LNCAP (cell line): ENCODE measurements around the gene EBF4.

Source experiments
- CTCF ChIP-seq: fragments of 450-650 bp; IDR thresholded peaks from 2 replicates; pipeline ENCODE4 v1.5.1; 2017; ENCODE audit warnings: mild to moderate bottlenecking

EBF4 gene

DNA sequence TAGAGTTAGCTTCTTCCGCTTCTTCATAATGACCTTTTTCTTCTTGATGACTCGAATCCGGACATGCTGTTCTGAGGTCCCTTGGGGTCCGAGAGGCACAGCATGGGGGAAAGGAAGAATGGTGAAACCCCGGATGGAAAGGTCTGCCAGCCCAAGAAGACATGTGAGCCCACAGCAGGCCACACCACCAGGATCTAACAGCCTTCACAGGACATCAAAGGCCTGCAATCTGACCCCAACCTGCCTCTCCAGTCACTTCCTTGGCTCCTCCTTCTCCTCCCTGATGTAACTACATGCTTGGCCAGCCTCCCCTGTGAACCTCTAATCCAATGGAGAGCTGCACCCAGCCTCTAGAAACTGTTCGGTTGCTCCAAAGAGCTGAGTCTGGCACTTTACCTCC lies 106.2 kb downstream of the EBF4 start:
- TF ChIP-seq CTCF, result no peak

- no peak for TF ChIP-seq CTCF
These were observed 106.7 kb downstream of the EBF4 start for GRCh38 chr20:2799271-2799670.

DNA sequence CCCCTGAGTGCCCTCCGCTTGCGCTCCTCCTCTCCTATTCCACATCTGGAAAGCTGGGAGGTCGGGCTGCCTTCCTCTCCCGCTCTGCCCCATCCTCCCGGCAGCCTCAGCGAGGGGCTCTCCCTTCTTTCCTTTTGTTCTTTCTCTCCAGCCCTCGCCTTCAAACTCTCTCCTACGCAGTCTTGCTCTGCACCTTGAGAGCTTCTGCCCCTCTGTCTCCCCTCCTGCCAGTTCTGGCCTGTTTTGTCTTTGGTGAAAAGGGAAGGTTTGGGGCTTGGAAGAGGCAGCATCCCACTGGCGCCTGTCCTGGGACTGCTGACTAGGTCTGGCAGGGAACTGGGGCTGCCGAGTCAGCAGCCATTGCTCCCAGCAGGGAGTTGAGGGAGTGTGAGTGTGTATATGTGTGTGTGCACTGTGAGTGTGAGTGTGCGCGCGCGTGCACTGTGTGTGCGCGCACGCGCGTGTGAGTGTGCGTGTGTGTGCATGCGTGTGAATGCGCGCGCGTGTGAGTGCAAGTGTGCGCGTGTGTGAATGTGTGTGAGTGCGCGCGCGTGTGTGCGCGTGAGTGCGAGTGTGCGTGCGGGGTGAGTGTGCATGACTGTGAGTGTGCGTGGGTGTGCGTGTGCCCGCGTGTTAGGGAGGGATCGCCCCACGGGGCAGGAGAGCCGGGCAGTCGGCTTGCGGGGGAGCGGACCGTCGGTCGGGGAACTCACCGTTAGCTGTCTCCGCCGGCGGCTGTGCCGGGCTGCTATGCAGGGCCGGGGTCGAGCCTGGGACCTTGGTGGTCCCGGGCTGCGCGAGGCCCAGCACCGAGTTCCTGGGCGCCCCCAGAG lies 107.3 kb downstream of the EBF4 start:
- TF ChIP-seq CTCF, result no peak

DNA sequence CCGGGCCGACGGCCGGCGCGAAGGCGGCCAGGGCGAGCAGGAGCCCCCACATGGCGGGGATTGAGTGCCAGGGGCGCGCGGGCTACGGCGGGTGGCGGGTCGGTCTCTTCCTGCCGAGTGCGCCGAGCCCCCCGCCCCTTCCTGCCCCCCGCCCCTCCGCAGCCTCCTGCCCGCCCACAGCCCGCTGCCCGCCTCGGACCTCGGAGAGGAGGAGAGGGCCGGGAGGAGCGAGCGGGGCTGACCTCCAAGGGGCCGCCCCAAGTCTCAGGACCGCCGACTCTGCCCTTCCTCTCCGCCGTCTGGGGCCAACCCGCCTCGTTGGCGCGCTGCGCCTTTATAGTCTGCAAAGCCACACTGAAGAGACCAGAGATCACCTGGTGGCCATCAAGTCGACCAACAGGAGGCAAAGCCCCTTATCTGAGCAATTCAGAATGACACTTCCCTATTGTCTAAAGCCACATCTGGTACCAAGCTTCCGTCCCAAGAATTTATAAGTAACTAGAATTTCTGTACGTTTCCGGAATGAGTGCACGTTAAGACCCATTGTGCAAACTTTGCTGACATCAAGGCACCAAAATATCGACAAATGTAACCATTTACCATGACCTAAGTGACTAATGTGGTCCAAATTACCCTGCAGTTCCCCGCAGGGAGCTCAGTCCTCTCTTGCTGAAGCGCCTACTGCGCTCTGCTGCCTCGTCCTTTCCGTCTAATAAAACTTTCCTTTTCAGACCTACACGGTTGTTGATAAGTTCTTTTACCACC lies 108.1 kb downstream of the EBF4 start, which contains the start of gene CPXM1:
Gene CPXM1, minus strand, starts transcription at position 107 of the 765 bp plus-strand sequence. Its CDS starts 55 bp downstream, at position 52.
- TF ChIP-seq CTCF, result no peak

- no peak for TF ChIP-seq CTCF
These were observed 108.7 kb downstream of the EBF4 start for GRCh38 chr20:2801286-2801728.

DNA sequence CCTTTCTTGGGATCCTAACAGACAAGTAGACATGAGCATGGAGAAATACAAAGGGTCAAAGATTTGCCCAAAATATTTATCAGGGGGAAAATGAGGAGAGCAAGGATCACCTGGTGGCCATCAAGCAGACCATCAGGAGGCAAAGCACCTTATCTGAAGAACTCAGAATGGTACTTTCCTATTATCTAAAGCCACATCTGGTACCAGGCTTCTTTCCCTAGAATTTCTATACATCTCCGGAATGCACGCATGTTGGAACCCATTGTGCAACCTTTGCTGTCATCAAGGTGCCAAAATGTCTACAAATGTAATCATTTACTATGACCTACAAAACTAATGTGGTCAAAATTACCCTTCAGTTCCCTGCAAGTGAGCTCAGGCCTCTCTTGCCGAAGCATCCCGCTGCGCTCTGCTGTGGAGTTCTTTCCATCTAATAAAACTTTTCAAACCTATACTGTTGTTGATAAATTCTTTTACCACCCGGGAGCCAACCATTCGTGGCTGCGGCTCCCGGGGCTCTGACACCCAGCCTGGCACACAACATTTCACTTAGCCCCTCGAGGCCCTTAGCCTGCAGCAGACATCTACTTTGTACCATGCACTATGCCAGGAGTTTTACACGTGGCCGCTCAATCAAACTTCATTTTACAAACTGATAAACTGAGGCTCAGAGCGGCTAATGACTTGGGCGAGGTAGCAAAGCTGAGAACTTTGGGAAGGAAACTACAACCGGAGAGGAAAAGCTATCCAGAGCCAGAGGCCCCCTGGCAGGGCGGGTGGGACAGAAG lies 111.7 kb downstream of the EBF4 start:
- TF ChIP-seq CTCF, result no peak
